HG03521 (cell line): Measurements from ENCODE around the gene LRRC63.
"Not testable (repeated sequence)": the region's sequence is repeated elsewhere in the genome, so short reads cannot be mapped to it uniquely, and the experiment has no call there.

Experiments
- ATAC-seq: cut with Tn5 transposase; IDR thresholded peaks from one replicate; pipeline ENCODE4 v1.9.1; 2021; ENCODE audit warnings: mild to moderate bottlenecking, moderate library complexity; ENCODE audit not compliant: unreplicated experiment

The LRRC63 gene

DNA sequence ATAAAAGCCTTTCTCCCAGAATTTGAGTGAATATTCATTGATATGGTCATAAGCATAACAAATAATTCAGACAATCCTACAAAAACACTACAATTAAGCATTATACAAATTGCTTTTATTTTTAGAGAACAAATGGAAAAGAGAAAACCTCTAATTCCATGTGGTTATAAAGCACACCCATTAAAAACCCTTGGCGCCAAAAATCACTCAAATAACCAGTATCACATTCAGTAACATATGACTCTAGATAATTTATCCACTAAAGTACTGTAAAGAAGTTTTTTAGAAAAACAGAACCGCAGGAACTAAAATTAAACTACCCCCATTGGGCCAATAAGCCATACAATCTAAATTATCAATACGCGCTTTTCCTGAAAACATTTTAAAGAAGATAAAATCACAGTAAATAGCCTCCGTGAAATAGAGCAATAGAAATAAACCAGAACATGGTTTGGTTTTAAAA lies 30.3 kb upstream of the LRRC63 start:
- no peak for ATAC-seq

DNA sequence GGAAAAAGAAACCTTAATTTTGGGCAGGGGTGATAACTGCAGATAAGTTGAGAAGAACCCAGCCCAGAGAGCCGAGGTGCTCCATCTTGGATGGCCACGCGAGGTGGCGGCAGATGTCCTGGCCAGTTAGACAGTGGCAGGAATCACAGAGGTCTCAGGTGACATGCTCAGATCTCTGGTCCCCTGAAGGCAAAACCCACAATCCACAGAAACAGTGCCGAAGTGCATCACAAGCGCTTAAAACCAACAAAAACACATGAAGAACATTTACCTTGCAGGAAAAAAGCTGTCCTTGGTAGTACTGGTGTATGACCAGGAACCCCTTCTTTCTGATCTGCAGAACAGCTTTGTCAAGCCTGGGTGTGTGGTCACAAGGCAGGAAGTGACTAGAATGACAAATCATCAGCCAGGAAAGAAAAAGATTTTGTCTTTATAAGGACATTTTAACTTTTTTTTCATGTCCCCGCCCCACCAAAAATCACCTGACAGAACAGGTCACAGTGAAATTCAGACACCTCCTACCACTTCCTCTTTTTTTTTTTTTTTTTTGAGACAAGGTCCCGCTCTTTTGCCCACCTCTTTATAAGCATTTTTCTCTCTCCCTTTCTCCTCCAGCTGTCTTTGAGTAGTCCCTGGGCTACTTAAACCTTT lies 29.8 kb upstream of the LRRC63 start, which contains the start of gene LCP1:
Gene LCP1 (minus strand): TSS at position 338 of the 651 bp plus-strand sequence. CDS start 22,515 bp downstream, outside the sequence.
- peak; percentile 67 for ATAC-seq

DNA sequence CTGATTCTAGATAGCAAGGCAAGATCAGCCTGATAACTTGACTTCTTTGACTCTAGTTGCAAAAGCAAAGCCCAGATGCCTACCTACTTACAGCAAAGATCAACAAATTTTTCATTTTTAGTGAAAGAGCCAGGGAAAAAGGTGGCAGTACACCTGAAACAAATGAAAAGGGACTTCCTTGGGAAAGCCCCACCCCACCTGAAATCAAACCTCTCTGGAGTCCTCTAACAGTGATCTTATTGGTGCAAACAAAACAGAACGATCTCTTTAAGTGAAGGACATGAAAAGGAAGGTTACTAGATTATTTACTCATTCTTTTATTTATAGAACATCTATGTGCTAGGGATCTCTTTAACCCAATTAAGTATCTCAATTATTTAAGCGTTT lies 29.2 kb upstream of the LRRC63 start:
- ATAC-seq: no peak

DNA sequence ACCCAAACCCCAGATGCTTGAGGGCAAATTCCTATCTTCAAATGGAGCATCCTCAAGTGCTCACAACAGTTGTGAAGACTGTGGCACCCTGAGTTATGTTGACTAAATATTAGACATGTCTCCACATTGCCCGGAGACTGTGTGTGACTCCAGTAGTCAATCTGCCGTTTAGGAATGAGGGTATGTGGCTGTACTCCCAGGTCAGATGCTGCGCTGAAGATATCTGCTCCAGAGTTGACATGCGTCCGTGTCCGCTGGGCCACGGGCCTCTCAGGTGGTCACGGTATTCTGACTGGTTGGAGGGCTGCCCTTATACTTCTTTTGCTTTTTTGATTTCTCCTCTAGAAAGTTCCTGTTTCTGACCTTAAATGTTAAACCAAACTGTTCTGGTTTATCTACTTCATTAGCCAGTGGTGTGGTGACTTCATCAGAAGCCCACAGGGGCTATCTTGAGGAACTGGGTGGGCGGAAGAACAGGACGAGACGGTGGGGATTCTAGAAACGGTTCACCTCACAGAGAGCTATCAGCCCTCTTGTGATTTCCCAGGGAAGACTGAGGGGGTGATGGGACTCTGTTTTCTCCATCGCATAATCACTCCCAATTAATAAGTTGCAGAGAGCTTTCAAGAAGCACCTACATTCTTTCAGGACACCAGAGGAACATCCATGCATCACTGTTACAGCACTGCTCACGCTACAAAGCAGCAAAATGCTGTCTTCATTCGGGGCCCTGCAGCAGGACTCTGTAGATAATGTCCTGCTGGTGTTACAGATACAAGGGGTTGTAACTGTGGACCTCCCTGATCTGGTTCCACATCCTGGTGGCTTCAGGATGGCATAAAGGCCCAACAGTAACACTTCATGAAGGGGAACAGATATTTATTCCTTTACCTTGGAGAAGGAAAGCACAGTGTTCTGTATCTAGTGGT lies 28.4 kb upstream of the LRRC63 start:
- no peak for ATAC-seq

DNA sequence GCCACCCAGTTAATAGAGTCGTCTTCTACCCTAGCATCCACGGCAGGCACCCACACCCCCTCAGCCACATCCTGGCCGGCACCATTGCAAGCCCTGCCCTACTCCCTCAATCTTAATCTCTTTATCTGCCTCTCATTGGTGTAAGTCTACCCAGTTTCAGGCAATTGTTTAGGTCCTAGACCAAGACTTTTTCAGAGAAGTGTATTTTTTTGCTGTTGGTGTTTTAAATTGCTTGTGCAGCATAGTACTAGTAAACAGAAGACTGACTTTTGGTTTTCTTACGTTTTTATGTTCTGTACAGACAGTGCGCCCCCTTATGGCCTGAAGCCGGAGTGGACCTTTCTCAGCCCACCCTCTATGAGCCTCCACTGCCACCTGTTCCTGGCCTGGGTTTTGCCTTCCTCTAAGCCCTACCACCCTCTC lies 27.4 kb upstream of the LRRC63 start:
- peak; percentile 33 for ATAC-seq

DNA sequence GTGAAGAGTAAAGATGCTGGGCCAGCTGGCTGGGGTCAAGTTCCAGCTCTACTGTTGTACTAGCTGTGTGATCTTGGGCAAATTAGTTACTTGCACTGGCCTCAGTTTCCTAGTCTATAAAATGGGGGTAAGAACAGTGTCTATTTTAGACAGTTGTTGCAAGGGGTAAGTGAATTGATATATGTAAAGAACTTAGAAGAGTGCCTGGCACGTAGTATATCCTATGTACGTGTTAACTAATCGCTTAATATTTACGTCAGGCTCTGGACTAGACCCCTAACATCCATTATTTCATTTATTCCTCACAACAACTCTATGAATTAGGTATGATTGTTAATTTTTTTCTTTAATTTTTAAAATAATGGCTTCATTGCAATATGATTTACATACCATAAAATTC lies 26.1 kb upstream of the LRRC63 start:
- no peak for ATAC-seq

DNA sequence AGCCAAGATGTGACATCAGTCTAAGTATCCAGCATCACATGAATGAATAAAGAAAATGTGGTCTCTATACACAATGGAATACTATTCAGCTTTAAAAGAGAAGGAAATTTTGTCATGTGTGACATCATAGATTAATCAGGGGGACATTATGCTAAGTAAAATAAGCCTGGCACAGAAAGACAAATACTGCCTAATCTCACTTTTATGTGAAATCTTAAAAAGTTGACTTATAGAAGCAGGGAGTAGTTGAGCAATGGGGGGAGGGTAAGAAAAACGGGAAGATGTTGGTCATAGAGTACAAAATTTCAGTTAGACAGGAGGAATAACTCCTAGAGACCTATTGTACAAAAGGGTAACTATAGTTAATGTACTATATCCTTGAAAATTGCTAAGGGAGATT lies 19.3 kb upstream of the LRRC63 start:
- ATAC-seq: no peak

DNA sequence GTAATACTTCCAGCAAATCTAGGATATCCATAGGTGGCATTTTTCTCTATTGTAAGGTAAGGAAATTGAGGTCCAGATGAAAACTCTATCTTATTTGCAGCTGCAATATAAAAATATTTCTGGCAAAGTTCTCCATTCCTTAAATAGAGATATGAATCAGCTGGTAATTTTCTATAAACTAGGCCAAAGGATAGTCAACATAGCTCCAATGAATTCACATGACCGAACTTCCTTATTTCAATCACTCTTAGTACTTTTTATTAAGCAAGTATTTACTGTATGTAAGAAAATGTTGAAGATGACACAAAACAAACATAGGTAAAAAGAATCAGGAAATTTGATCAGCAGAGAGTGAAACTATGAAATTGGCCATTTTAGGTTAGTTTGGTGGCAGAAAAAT lies 16.7 kb upstream of the LRRC63 start:
- no peak for ATAC-seq

DNA sequence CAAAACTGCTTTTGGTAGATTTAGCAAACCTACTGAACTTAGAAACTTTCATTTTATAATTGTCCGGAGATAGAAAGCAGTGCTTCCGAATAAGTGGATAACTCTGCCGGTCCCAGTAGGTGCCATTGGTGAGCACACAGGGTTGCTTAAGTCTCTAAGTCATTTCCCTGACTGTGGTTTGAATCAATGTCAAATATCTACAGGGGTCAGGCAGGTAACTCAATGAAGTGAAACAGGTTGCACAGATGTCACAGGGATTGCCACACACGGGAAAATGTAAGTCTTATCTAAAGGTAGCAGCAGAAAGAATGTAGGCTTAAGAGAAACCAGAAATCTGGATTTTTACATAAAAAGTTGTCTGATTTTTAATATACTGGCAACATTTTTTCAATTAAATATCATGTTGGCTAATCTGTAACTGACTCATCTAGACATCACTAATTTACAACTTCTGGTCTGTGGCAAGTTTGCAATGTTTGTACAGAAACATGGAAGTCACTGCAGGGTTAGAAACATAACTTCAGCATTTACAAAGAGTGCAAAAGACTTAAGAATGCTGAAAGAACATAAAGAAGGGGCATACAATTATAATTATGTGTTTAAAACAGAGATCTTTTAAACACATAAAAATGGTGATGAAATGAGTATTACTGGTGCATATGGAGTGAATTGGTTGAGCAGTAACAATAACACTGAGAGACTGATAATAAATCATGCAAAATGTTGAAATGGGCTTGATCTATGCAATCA lies 14.3 kb upstream of the LRRC63 start:
- no peak for ATAC-seq

DNA sequence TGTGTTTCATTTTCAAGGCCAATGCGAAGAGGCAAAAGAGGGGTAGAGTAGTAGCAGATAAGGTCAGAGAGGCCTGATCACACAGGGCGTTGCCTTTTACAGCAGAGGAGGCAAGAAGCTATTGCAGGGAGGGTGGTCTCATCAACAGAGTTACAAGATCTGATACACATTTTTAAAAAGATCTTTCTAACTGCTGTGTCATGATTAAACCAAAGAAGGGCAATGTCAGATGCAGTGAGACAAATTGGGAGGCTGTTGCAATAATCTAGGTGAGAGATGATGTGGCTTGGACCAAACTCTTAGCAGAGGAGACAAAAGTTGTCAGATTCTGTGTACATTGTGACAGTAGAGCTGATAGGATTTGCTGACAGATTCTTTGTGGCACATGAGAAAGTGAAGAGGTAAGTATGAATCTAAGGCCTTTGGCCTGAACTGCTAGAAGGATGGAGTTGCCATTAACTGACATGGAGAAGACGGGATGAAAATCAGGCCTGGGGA lies 13.0 kb upstream of the LRRC63 start:
- no peak for ATAC-seq

DNA sequence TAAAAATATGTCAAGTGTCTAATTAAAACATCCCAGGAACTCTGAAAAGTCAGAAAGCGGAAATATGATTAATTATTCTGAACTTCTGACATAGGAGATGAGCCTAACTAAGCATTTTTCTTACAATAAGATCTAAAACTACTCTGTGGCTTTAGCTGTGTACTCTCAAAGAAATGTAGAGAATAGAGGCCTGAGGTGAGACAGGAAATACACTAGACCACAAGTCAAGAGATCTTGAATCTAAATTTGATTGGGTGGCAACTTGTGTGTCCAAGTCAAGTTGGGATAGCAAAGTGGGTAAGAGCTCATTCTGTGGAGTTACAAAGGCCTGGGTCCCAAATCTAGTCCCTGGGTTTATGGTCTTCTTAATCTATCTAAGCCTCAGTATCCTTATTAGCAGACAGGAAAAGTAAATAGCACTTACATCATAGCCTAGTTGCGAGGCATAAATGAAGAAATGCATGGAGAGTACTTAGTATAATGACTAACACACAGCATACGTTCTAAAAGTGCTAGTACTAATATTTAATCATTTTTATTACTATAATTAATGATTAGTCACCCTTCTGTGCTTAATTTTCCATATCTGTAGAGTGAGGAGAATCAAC lies 9.4 kb upstream of the LRRC63 start:
- ATAC-seq: no peak

DNA sequence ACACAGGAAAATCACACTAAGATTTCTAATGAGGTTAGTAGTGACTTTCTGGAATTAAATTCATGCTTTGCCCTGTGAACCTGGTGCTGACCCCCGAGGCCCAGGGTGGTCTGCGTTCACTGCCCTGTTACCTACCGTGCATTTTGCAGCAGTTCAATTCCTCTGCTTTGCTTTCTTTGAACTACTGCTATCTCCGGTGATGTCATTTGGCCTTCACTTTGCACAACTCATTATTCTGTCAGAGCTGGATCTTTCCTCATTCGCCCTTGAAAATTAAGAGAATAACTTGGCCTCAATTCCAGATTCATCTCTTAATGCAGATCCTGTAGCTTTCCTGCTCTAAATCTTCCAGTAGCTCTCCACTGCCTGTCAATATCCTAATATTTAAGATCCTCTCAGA lies 8.8 kb upstream of the LRRC63 start:
- no peak for ATAC-seq

DNA sequence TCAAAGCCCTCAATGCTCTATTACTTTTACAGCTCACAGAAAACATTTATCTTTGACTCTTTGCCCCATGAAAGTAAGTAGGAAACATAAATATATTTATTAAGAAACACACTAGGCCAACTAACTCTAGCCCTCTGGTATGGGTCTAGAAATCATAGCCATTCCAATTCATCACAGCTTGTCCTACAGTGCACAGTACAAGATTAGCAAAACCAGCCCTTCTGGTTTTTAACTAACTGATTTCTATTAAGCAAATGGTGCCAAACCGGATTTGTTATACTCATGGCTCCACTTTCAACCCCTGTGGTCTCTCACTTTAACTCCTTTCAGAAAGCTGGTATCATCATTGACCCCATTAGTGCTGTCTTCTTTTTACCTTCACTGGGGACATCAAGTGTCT lies 5.6 kb upstream of the LRRC63 start:
- ATAC-seq: no peak

DNA sequence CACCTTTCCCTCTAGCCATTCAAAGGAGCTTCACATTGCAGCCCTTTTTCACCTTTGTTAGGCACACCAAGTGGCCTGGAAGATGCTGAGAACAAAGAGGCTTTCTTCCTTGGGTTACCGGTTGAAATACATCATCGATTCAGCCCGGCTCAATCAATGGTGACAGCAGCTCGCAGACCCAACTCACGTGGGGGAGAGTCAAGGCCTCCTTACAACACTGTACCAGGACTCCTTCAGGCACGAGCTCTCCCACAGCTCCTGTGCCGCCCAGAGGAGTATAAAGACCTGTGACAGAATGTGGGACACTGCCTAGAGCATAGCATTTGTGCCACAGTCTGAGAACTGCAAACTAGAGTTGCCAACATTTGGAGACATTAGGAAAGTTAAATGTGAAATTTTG lies 3.9 kb upstream of the LRRC63 start:
- ATAC-seq: no peak

DNA sequence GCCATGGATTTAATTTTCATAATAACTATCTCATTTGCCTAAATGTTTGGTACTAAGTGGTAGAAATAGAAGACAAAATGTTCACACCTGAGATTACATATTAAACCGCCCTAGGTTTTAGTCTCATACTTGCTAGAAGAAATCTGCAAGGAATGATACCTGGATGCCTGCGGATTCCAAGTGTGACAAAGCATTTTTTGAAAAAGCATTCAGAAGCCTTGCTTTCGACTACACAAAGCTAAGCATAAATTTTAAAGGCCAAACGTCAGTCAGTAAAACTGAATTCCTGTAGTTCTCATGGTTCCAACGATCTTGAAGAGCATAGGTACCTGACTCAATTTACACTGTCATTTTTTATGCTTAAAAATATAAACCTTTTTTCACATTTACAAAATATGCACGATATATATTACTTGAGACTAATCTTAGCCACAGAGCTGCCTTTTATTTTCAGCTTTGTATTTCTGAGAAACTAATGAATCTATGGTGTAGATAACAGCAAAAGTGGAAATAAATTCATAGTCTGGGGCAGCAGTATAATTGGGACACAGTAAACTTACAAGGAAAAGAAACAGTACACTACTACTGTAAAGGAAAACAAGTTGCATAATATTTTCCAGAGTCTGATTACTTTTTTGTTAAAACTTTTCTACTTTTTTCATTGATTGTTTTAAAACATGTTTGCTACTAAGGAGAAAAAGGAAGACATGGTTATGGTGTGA lies 1.2 kb upstream of the LRRC63 start:
- ATAC-seq: no peak

DNA sequence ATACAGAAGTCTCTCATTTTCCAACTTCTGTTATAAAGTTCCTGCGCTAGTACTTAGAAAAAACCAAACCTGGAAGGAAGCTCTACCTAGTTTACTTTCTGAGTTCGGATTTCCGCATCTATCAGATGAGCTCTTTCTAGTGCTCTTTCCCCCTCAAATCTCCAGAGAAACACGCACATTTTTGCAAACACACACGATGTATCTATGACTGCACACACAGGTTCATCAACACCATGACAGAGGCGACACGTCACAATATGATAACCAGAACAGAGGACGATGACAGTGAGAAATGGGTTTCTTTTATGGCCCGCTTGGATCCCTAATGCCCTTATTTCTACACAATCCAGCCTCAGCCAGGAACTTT lies 629 bp upstream of the LRRC63 start:
- ATAC-seq: peak; percentile 15

DNA sequence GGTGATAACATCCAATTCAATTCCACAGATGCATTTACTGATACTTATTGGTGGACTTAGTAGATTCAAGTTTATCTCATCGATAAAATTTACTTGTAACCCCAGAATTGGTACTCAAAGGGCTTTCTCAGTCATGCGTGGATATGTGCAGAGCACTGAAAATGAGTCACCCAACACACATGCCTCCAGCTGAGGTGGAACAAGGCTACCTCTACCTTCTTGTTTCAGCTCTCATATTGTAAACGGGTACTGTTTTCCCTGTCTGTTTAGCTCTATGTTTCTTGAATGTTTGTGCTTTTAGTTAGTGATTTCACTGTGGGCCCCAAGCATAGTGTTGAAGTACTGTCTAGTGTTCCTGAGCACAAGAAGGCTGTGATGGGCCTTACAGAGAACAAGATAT lies 1.5 kb downstream of the LRRC63 start:
- no peak for ATAC-seq

DNA sequence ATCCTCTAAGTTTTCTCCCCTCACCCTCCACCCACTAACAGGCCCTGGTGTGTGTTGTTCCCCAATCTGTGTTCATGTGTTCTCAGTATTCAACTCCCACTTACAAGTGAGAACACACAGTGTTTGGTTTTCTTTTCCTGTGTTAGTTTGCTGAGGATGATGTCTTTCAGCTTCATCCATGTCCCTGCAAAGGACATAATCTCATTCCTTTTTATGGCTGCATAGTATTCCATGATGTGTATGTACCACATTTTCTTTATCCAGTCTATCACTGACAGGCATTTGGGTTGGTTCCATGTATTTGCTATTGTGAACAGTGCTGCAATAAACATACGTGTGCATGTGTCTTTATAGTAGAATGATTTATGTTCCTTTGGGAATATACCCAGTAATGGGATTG lies 3.0 kb downstream of the LRRC63 start:
- ATAC-seq: not testable (repeated sequence)

DNA sequence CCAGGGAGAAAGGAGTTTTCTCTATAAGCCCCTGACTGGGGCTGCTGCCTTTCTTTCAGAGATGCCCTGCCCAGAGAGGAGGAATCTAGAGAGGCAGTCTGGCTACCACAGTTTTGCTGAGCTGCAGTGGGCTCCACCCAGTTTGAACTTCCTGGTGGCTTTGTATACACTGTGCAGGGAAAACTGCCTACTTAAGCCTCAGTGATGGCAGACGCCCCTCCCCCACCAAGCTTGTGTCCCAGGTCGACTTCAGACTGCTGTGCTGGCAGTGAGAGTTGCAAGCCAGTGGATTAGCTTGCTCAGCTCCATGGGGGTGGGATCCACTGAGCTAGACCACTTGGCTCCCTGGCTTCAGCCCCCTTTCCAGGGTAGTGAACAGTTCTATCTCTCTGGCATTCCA lies 8.5 kb downstream of the LRRC63 start:
- not testable (repeated sequence) for ATAC-seq

DNA sequence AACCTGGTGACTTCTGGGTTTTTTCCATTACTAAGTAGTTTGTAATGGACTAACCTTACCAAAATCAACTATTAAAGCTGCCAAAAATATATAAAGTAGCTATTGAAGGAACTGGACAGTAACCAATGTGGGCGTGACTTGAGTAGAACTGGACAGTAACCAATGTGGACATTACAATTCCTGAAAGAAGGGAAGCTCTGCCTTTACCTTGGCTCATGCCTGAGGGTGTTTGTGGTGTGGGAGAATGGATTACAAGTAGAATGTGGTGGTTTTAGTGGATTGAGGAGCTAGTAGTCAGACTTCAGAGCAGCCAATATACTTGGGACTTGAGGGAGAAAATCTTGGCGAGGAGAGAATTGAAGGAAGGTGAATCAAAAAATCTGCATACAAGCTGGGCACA lies 17.5 kb downstream of the LRRC63 start:
- no peak for ATAC-seq
